ENCODE results near the gene FKBP1A.
"Not testable (repeated sequence)": the region's sequence is repeated elsewhere in the genome, so short reads cannot be mapped to it uniquely, and the experiment has no call there.

The FKBP1A gene

DNA sequence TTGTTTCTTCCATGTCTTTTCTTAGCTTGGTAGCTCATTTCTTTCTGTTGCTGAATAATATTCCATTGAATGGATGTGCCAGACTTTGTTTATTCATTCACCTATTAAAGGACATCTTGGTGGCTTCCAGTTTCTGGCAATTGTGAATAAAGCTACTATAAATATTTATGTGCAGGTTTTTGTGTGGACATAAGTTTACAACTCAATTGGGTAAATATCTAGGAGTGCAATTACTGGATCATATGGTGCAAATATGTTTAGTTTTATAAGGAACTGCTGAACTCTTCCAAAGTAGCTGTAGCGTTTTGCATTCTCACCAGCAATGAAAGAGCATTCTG lies 47.1 kb downstream of the FKBP1A start:
- Histone ChIP-seq H3K4me1 (ENCODE audit: control insufficient read depth in 1 of 2, insufficient read depth in 2 of 2, low read length in 2 of 2) (peaks cover 0 to 5% of the 10 kb centered on the region in 2 experiments), H3K14ac (ENCODE audit: low read length) (no peak overlapping the region)
- WGBS (ENCODE audit: extremely low coverage, insufficient coverage, insufficient read length): no CpG with 5 or more reads among the region's 1 CpG

DNA sequence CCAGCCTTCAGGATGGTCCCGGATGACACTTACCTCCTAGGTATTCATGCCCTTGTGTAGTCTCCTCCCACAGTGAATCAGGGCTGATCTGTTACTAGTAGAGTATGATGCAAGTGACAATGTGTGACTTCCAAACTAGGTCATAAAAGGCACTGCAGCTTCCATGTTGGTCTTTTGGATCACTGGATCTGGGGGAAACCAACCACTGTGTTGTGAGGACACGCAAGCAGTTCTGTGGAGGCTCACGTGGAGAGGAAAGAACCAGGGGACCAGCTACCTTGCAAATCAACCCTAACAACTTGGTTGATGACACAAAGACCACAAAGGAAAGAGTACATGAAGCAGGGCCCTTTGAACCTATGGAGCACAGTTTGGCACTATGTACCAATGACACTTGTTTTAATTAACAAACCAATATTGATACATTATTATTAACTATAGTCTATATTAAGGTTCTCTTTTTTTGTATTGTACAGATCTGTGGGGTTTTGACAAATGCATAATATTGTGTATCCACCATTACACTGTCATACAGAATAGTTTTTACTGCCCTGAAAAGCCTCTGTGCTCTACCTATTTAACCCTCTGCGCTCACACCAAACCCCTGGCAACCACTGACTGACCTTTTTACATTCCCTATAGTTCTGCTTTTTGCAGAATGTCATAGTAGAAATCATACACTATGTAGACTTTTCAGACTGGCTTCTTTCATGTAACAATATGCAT lies 47.7 kb downstream of the FKBP1A start:
- H2BK5ac ChIP-seq (ENCODE audit: low read depth, low read length, poor library complexity): no peak overlapping the region
- H2BK120ac ChIP-seq (ENCODE audit: insufficient read depth, low read length, poor library complexity): no peak overlapping the region
- no peak overlapping the region for H4K12ac ChIP-seq (ENCODE audit: low read depth, low read length)
- H4K91ac ChIP-seq (ENCODE audit: low read depth, low read length): no peak overlapping the region
- H3K23ac ChIP-seq (ENCODE audit: low read length): no peak overlapping the region
- no peaks in the 10 kb centered on the region for H3K9me3 ChIP-seq (ENCODE audit: insufficient read depth, low read depth, low read length)
- H2BK12ac ChIP-seq (ENCODE audit: low read length): no peak overlapping the region
- no peak overlapping the region for H4K8ac ChIP-seq (ENCODE audit: low read depth, low read length)
- DNase-seq: no peak
- H3K18ac ChIP-seq (ENCODE audit: low read length): no peak overlapping the region
- H3K27me3 ChIP-seq (ENCODE audit: insufficient read depth, low read length): no peaks in the 10 kb centered on the region
- H2AK5ac ChIP-seq (ENCODE audit: low read length): no peak overlapping the region
- no peak overlapping the region for H3K4ac ChIP-seq (ENCODE audit: low read depth, low read length)
- no peaks in the 10 kb centered on the region for H3K79me2 ChIP-seq (ENCODE audit: control insufficient read depth, insufficient read depth, low read length, poor library complexity)
- no peak overlapping the region for H3K4me2 ChIP-seq (ENCODE audit: low read length)
- H3K9ac ChIP-seq (ENCODE audit: low read length): no peak overlapping the region
- H3K4me3 ChIP-seq (ENCODE audit: low read depth, low read length): no peak overlapping the region
- H3K4me1 ChIP-seq (ENCODE audit: control insufficient read depth in 1 of 2, insufficient read depth in 2 of 2, low read length in 2 of 2): peaks cover 0 to 5% of the 10 kb centered on the region in 2 experiments
- no peaks in the 10 kb centered on the region for H3K79me1 ChIP-seq (ENCODE audit: low read length)
- H3K14ac ChIP-seq (ENCODE audit: low read length): no peak overlapping the region
- H2AFZ ChIP-seq (ENCODE audit: insufficient read depth, low read length, poor library complexity): no peak overlapping the region
- no peak overlapping the region for H3K27ac ChIP-seq (ENCODE audit: low read depth, low read length)
- no peaks in the 10 kb centered on the region for H3K36me3 ChIP-seq (ENCODE audit: control insufficient read depth in 1 of 2, insufficient read depth in 2 of 2, low read length in 2 of 2)
- WGBS (ENCODE audit: extremely low coverage, insufficient coverage, insufficient read length): no CpG with 5 or more reads among the region's 4 CpGs

More for the DNA sequence above, 47.1 kb downstream of the FKBP1A start:
- Histone ChIP-seq H4K8ac (ENCODE audit: low read depth, low read length) (no peak overlapping the region), H3K27me3 (ENCODE audit: insufficient read depth, low read length) (no peaks in the 10 kb centered on the region), H2BK12ac (ENCODE audit: low read length) (no peak overlapping the region), H3K4me3 (ENCODE audit: low read depth, low read length) (no peak overlapping the region), H2BK120ac (ENCODE audit: insufficient read depth, low read length, poor library complexity) (no peak overlapping the region), H3K27ac (ENCODE audit: low read depth, low read length) (no peak overlapping the region), H3K18ac (ENCODE audit: low read length) (no peak overlapping the region), H2AFZ (ENCODE audit: insufficient read depth, low read length, poor library complexity) (no peak overlapping the region), H2BK5ac (ENCODE audit: low read depth, low read length, poor library complexity) (no peak overlapping the region), H3K23ac (ENCODE audit: low read length) (no peak overlapping the region), H3K4me2 (ENCODE audit: low read length) (no peak overlapping the region), H3K9me3 (ENCODE audit: insufficient read depth, low read depth, low read length) (no peaks in the 10 kb centered on the region), H3K9ac (ENCODE audit: low read length) (no peak overlapping the region), H3K79me2 (ENCODE audit: control insufficient read depth, insufficient read depth, low read length, poor library complexity) (no peaks in the 10 kb centered on the region), H4K12ac (ENCODE audit: low read depth, low read length) (no peak overlapping the region), H3K4ac (ENCODE audit: low read depth, low read length) (no peak overlapping the region), H4K91ac (ENCODE audit: low read depth, low read length) (no peak overlapping the region), H3K36me3 (ENCODE audit: control insufficient read depth in 1 of 2, insufficient read depth in 2 of 2, low read length in 2 of 2) (no peaks in the 10 kb centered on the region), H2AK5ac (ENCODE audit: low read length) (no peak overlapping the region), H3K79me1 (ENCODE audit: low read length) (no peaks in the 10 kb centered on the region)
- no peak for DNase-seq

DNA sequence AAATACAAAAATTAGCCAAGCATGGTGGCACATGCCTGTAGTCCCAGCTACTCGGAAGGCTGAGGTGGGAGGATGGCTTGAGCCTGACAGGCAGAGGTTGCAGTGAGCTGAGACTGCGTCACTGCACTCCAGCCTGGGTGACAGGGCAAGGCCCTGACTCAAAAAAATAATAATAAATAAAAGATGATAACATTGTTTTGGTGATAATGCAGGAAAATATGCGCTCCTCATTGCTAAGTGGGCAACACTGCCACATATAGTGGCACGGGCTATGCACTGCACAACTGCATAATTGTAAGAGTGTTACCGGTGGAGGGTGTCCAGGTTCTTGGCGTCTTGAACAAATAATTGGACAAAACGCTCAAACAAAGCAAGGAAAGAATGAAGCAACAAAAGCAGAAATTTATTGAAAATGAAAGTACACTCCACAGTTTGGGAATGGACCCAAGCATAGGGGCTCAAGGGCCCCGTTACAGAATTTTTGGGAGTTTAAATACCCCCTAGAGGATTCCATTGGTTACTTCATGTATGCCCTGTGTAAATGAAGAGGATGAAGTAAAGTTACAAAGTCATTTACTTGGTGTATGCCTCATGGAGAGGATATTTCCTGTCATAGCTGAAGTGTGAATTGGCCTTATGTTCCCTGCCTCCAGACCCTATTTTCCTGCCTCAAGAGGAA lies 49.3 kb downstream of the FKBP1A start:
- not testable (repeated sequence) for H3K9me3 ChIP-seq (ENCODE audit: insufficient read depth, low read depth, low read length); H2BK5ac ChIP-seq (ENCODE audit: low read depth, low read length, poor library complexity); H3K14ac ChIP-seq (ENCODE audit: low read length); H3K4me3 ChIP-seq (ENCODE audit: low read depth, low read length); H4K12ac ChIP-seq (ENCODE audit: low read depth, low read length); H3K23ac ChIP-seq (ENCODE audit: low read length); H2BK12ac ChIP-seq (ENCODE audit: low read length); H3K4me2 ChIP-seq (ENCODE audit: low read length); H3K9ac ChIP-seq (ENCODE audit: low read length); H3K79me2 ChIP-seq (ENCODE audit: control insufficient read depth, insufficient read depth, low read length, poor library complexity); H3K27me3 ChIP-seq (ENCODE audit: insufficient read depth, low read length); H4K8ac ChIP-seq (ENCODE audit: low read depth, low read length); H2BK120ac ChIP-seq (ENCODE audit: insufficient read depth, low read length, poor library complexity); H3K79me1 ChIP-seq (ENCODE audit: low read length); H2AK5ac ChIP-seq (ENCODE audit: low read length); DNase-seq; H3K27ac ChIP-seq (ENCODE audit: low read depth, low read length); H3K4ac ChIP-seq (ENCODE audit: low read depth, low read length); H4K91ac ChIP-seq (ENCODE audit: low read depth, low read length); H2AFZ ChIP-seq (ENCODE audit: insufficient read depth, low read length, poor library complexity); H3K18ac ChIP-seq (ENCODE audit: low read length); H3K36me3 ChIP-seq (ENCODE audit: control insufficient read depth in 1 of 2, insufficient read depth in 2 of 2, low read length in 2 of 2)
- H3K4me1 ChIP-seq (ENCODE audit: control insufficient read depth in 1 of 2, insufficient read depth in 2 of 2, low read length in 2 of 2): peaks cover 0 to 11% of the 10 kb centered on the region in 2 experiments
- no CpG with 5 or more reads among the region's 8 CpGs for WGBS (ENCODE audit: extremely low coverage, insufficient coverage, insufficient read length)

DNA sequence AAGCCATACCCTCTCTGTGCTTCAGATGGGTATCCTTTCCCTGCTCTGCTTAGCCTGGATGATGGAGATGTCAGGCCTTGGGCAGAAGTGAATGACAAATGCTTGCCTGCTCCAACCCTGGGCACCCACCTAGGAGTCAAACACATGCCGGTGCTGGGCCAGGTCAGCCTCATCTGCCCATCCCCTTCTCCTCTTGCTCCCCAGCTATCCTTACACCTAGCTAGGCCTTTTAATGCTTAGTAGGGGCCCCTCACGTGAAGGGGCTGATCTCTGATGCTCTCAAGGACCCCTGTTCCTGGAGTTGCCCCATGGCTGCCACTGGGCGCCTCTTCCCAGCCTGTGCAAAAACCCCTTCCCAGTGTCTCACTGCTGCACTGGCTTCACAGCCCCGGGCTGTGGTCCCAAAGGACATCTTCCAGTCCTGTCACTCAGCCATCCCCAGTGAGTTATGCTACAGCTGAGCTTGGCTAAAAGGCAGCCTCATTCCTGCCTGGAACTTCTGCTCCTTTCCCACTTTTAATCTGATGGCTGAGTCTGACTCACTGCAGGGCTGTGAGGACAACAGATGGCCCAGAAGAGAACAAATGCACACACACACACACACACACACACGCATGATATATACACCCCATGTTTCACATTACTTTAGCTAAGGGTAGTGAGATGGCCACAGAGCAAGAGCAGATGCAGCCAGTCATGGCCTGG lies 51.1 kb downstream of the FKBP1A start:
- Histone ChIP-seq H3K27ac (ENCODE audit: low read depth, low read length) (no peak overlapping the region), H4K12ac (ENCODE audit: low read depth, low read length) (no peak overlapping the region), H3K36me3 (ENCODE audit: control insufficient read depth in 1 of 2, insufficient read depth in 2 of 2, low read length in 2 of 2) (no peaks in the 10 kb centered on the region), H3K4ac (ENCODE audit: low read depth, low read length) (no peak overlapping the region), H3K79me1 (ENCODE audit: low read length) (no peaks in the 10 kb centered on the region), H3K4me3 (ENCODE audit: low read depth, low read length) (no peak overlapping the region), H2BK5ac (ENCODE audit: low read depth, low read length, poor library complexity) (no peak overlapping the region), H3K14ac (ENCODE audit: low read length) (no peak overlapping the region), H2AK5ac (ENCODE audit: low read length) (no peak overlapping the region), H3K4me2 (ENCODE audit: low read length) (no peak overlapping the region), H3K4me1 (ENCODE audit: control insufficient read depth in 1 of 2, insufficient read depth in 2 of 2, low read length in 2 of 2) (peaks cover 0 to 11% of the 10 kb centered on the region in 2 experiments), H3K23ac (ENCODE audit: low read length) (no peak overlapping the region), H2BK12ac (ENCODE audit: low read length) (no peak overlapping the region), H2BK120ac (ENCODE audit: insufficient read depth, low read length, poor library complexity) (no peak overlapping the region), H3K9me3 (ENCODE audit: insufficient read depth, low read depth, low read length) (no peaks in the 10 kb centered on the region), H3K79me2 (ENCODE audit: control insufficient read depth, insufficient read depth, low read length, poor library complexity) (no peaks in the 10 kb centered on the region), H3K9ac (ENCODE audit: low read length) (no peak overlapping the region), H3K27me3 (ENCODE audit: insufficient read depth, low read length) (no peaks in the 10 kb centered on the region), H4K91ac (ENCODE audit: low read depth, low read length) (no peak overlapping the region), H2AFZ (ENCODE audit: insufficient read depth, low read length, poor library complexity) (no peak overlapping the region), H4K8ac (ENCODE audit: low read depth, low read length) (no peak overlapping the region), H3K18ac (ENCODE audit: low read length) (no peak overlapping the region)
- no CpG with 5 or more reads among the region's 5 CpGs for WGBS (ENCODE audit: extremely low coverage, insufficient coverage, insufficient read length)
- peak; percentile 34 to 48 for DNase-seq
